ENCODE data around the gene RAB5IF. TPM values are rescaled to one million over a fixed set of nuclear protein-coding genes. Genes with fewer than 3 reads are reported as not detected.

The RAB5IF gene
- total and polyA plus RNA-seq, 2 of the 13 experiments (the other 11 are each of a cell fraction or from before 2014, with no cell fraction given), result 261 to 305 TPM

DNA sequence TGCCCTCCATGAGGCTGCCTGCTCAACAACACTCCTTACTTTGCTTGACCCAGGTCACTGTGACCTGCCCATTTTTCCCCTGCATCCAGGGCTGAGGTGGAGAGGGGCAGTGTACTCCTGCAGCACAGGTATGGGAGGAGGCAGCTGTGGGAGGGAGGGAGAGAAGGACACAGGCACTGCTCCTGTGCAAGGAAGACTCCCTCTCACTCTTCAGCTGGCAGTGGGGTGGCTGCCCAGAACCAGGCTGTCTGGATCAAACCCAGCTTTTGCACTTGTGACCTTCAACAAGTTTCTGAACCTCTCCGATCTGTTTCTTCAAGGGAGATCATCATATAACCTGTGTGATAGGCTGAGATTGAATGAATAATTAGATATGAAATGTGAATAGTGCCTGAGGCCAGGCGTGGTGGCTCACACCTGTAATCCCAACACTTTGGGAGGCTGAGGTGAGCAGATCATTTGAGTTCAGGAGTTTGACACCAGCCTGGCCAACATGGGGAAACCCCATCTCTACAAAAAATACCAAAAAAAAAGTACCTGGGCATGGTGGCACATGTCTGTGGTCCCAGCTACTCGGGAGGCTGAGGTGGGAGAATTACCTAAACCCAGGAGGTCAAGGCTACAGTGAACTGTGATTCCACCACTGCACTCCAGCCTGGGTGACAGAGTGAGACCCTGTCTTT lies 18.1 kb upstream of the RAB5IF start (continued):
- no peak for TF ChIP-seq MAZ (IDR thresholded peaks at IDR 0.05; ENCODE audit: borderline replicate concordance, low read depth, low read length)
- TF ChIP-seq MAZ (CRISPR knock-in tag; IDR thresholded peaks at IDR 0.05; ENCODE audit: low read depth), result no peak
- TF ChIP-seq ASH2L (IDR thresholded peaks at IDR 0.05; ENCODE audit: insufficient read length, low read depth, low read length), result no peak
- TF ChIP-seq, protein P1, sequence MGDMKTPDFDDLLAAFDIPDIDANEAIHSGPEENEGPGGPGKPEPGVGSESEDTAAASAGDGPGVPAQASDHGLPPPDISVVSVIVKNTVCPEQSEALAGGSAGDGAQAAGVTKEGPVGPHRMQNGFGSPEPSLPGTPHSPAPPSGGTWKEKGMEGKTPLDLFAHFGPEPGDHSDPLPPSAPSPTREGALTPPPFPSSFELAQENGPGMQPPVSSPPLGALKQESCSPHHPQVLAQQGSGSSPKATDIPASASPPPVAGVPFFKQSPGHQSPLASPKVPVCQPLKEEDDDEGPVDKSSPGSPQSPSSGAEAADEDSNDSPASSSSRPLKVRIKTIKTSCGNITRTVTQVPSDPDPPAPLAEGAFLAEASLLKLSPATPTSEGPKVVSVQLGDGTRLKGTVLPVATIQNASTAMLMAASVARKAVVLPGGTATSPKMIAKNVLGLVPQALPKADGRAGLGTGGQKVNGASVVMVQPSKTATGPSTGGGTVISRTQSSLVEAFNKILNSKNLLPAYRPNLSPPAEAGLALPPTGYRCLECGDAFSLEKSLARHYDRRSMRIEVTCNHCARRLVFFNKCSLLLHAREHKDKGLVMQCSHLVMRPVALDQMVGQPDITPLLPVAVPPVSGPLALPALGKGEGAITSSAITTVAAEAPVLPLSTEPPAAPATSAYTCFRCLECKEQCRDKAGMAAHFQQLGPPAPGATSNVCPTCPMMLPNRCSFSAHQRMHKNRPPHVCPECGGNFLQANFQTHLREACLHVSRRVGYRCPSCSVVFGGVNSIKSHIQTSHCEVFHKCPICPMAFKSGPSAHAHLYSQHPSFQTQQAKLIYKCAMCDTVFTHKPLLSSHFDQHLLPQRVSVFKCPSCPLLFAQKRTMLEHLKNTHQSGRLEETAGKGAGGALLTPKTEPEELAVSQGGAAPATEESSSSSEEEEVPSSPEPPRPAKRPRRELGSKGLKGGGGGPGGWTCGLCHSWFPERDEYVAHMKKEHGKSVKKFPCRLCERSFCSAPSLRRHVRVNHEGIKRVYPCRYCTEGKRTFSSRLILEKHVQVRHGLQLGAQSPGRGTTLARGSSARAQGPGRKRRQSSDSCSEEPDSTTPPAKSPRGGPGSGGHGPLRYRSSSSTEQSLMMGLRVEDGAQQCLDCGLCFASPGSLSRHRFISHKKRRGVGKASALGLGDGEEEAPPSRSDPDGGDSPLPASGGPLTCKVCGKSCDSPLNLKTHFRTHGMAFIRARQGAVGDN (CRISPR knock-in tag; IDR thresholded peaks at IDR 0.05), result 0 out of 2 replicates have a peak, but pooled peaks have one; percentile 4
- no peak for TF ChIP-seq SP5 (CRISPR knock-in tag; IDR thresholded peaks at IDR 0.05; ENCODE audit: borderline replicate concordance, low read depth)
- TF ChIP-seq, protein P2, sequence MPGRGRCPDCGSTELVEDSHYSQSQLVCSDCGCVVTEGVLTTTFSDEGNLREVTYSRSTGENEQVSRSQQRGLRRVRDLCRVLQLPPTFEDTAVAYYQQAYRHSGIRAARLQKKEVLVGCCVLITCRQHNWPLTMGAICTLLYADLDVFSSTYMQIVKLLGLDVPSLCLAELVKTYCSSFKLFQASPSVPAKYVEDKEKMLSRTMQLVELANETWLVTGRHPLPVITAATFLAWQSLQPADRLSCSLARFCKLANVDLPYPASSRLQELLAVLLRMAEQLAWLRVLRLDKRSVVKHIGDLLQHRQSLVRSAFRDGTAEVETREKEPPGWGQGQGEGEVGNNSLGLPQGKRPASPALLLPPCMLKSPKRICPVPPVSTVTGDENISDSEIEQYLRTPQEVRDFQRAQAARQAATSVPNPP (CRISPR knock-in tag; IDR thresholded peaks at IDR 0.05), result no peak
- no peak for TF ChIP-seq SUZ12 (IDR thresholded peaks at IDR 0.05; ENCODE audit: low read depth, low read length)
- TF ChIP-seq, protein P3, sequence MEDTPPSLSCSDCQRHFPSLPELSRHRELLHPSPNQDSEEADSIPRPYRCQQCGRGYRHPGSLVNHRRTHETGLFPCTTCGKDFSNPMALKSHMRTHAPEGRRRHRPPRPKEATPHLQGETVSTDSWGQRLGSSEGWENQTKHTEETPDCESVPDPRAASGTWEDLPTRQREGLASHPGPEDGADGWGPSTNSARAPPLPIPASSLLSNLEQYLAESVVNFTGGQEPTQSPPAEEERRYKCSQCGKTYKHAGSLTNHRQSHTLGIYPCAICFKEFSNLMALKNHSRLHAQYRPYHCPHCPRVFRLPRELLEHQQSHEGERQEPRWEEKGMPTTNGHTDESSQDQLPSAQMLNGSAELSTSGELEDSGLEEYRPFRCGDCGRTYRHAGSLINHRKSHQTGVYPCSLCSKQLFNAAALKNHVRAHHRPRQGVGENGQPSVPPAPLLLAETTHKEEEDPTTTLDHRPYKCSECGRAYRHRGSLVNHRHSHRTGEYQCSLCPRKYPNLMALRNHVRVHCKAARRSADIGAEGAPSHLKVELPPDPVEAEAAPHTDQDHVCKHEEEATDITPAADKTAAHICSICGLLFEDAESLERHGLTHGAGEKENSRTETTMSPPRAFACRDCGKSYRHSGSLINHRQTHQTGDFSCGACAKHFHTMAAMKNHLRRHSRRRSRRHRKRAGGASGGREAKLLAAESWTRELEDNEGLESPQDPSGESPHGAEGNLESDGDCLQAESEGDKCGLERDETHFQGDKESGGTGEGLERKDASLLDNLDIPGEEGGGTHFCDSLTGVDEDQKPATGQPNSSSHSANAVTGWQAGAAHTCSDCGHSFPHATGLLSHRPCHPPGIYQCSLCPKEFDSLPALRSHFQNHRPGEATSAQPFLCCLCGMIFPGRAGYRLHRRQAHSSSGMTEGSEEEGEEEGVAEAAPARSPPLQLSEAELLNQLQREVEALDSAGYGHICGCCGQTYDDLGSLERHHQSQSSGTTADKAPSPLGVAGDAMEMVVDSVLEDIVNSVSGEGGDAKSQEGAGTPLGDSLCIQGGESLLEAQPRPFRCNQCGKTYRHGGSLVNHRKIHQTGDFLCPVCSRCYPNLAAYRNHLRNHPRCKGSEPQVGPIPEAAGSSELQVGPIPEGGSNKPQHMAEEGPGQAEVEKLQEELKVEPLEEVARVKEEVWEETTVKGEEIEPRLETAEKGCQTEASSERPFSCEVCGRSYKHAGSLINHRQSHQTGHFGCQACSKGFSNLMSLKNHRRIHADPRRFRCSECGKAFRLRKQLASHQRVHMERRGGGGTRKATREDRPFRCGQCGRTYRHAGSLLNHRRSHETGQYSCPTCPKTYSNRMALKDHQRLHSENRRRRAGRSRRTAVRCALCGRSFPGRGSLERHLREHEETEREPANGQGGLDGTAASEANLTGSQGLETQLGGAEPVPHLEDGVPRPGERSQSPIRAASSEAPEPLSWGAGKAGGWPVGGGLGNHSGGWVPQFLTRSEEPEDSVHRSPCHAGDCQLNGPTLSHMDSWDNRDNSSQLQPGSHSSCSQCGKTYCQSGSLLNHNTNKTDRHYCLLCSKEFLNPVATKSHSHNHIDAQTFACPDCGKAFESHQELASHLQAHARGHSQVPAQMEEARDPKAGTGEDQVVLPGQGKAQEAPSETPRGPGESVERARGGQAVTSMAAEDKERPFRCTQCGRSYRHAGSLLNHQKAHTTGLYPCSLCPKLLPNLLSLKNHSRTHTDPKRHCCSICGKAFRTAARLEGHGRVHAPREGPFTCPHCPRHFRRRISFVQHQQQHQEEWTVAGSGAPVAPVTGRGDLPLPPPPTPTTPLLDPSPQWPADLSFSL (CRISPR knock-in tag; IDR thresholded peaks at IDR 0.05), result no peak
- TF ChIP-seq ZNF451 (CRISPR knock-in tag; IDR thresholded peaks at IDR 0.05), result no peak
- TF ChIP-seq FOSL2 (CRISPR knock-in tag; IDR thresholded peaks at IDR 0.05), result no peak
- 0 out of 2 replicates have a peak, but pooled peaks have one; percentile 40 for TF ChIP-seq ZNF563 (CRISPR knock-in tag; IDR thresholded peaks at IDR 0.05)

Data from HepG2 (cell line).